Medulla oblongata (tissue), 1 donor: ENCODE measurements around the gene LYPD6.

Source experiments
- DNase-seq: peaks from one replicate; pipeline ENCODE4 v3.0.0-alpha.2; 2015; ENCODE audit errors: extremely low spot score

LYPD6 gene

DNA sequence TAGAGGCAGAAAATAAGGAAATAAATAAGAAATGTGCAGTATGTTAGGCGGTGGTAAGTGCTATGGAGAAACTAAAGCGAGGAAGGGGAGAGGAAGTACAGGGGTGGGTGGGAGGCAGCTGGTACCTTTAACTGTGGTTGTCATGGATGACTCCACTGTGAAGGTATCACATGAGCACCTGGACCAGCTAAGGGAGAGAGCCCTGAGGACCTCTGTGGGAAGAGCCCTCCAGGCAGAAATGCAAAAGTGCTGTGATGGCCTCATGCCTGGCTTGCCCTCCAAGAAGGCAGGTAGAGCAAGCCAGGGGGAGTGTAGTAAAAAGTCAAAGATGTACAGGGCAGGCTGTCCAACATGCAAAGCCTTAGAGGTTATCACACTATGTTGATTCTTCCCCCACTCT lies 17.9 kb downstream of the LYPD6 start:
- no peak for DNase-seq

DNA sequence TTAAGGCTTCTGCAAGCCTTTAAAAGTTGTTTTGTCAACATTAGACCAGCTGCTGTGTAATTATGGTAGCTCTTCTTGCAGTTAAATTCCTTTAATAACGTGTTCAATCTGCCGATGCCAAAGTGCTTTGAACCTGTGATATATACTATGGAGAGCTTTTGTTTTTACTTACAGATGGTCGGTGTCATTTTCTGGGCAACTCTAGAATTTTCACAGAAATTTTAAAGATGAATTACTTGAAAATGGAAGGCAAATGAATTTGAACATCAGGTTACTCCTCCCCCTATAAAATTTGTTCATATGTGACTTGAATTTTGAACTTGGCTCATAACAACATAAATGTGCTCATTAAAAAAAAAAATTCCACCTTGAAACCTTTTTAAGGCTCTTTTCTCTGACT lies 23.0 kb downstream of the LYPD6 start:
- DNase-seq, result no peak

DNA sequence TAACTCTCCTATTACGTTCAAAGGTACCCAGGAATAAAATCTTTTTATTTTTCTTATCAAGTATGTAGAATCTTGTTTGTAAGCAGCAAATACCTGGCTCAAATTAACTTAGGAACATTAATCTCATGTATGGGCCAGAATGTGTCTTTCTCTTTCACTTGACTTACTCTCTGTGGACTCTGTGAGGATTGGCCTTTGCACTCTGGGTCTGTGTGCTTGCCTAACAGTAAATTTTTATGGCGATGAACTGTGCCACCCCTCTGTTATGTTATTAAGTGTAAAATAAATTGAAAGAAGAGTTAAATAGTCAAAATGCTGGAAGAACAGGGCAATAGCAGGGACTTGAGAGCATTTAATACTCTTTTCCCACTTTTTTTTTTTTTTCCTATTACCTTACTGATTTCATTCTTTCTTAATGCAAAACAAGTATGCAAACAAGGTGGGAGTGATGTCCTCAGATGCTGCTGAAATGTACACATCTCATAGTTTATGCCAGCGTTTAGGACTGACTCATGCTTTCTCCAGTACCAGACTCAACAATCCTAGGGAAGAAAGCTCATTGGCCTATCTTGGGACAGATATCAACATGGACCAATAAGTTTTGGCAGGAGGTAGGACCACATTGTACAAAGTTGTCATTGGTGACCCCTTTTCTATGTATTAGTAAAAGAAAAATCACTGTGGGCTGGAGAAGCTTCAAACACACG lies 25.5 kb downstream of the LYPD6 start:
- DNase-seq, result no peak

DNA sequence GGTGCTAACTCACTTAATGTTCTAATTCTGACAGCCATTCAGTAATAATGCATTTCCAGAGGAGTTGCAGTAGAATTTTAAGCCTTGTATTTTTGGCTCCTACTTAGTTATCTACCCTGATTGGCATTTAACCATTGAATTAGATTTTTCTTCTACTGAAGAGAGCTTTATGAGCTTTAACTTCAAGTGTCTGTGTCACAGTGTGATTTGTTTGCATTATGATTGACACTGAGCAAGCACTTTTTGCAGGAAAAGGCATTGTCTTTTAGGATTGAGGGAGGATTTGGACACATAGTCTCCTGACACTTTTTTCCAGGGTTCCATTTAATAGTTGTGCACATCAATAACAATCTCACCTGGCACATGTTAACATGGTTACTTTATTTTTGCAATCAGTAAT lies 26.7 kb downstream of the LYPD6 start:
- DNase-seq, result no peak

DNA sequence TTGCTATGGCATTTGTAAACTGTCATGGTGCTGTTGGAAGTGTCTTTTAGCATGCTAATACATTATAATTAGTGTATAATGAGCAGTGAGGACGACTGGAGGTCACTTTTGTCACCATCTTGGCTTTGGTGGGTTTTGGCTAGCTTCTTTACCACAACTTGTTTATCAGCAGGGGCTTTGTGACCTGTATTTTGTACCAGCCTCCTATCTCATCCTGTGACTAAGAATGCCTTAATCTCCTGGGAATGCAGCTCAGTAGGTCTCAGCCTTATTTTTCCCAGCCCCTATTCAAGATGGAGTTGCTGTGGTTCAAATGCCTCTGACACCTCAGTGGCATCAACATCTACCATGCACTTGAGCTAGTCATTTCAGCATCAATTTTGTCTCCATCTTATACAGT lies 29.7 kb downstream of the LYPD6 start:
- DNase-seq, result no peak

DNA sequence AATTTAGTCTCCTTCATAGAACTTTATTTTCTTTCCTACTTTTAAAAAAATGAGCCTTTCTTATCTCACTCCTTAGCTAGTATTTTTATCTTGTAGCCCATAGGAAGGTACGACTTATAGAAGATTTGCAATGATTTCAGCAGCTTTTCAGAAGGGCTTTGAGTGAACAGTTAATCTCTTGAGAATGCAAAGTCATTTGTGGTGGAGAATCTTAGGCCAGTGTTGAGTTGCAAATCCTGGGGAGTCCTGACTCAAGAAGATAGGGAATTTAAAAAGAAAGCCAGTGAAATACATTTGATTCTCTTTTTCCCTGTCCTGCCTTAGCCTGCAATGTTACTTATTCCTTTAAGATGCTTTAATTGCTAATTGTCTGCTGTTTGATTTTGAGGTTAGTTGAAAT lies 33.6 kb downstream of the LYPD6 start:
- no peak for DNase-seq

DNA sequence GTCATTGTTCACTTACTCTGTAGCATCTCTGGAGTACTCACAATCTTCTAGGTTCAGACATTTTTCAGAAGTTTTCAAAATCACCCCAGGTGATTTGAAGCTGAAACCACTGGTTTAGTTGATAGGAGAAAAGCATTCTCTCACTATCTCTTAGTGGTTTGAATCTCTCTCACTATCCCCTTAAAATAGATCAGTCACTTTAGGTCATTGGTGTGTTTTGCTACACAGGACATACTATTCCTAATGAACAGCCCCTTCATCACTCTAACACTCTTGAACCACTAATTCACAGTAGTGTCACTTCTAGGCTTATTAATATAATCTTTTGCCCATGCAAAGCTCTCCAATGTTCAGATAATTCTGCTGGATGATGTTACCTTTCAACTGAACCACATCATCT lies 34.5 kb downstream of the LYPD6 start:
- DNase-seq, result no peak

DNA sequence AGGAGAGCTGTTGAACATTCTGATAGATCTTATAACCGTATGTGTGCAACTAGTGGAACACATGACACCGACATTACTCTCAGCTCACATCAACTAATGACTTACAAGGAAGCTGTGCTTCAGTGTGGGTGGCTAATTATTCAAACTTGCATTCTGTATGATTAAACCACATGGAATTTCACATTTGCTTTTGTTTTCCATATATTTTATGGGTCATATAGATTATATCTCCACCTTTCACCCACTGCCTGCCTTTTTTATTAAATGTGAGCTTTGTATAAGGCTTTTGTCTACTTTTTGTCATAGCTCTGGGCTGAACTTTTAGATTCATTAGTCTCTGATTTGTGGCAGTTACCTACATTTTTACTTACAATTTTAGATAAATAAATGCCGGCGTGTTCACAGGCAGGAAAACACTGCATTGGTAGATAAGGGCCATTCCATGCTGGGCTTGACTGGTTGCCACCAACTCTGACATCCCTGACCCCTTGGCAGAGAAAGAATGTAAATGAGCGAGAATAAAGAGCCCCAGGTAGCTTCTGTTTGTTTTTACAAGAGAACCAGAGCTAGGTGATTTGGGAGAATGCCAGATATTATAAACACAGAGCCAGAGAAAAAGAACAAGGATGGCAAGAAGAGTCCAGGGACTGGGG lies 35.7 kb downstream of the LYPD6 start:
- DNase-seq, result no peak

DNA sequence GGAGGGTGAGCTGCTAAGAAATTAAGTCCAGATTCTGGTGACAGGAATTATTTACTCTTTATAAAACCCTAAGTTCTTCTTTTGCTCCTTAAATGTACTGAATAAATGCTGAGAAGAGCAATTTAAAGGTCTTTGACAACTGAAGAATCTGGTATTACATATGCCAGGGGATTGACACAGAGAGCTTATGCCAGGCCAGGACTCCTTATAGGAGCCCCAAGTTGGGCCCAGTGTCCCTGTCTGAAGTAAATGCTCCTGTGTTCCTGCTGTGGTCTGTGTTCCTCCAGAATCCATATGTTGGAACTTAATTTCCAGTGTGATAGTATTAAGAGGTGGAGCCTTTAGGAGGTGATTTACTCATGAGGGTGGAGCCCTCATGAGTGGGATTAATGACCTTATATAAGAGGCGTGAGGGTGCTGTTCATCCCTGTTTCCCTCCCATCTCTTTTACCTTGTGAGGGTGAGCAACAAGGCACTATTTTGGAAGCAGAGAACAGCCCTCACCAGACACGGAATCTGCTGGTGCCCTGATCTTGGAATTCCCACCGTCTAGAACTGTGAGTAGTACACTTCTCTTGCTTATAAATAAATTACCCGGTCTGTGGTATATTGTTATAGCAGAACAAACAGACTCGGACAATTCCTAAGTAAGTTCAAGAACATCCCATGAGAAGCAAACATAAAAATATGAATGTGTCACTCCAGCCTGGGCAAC lies 39.8 kb downstream of the LYPD6 start:
- DNase-seq, result no peak

DNA sequence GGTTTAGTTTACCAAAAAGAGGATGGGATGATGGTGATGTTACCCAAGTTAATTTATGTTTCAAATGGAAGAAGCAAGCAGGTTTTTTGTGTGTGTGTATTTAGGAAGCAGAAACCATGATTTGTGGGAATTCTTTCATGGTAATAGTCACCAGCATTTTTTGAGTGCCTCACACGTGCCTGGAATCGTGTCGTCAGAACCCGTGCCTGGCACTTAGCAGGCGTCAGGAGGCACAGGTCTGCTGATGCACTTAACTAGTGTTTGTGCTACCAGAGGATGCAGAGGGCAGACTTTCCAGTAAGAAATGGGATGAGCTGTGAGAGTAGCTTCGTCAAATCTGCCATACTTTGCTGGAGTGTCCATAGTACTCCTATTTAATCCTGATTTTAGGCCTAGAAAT lies 41.1 kb downstream of the LYPD6 start:
- no peak for DNase-seq

DNA sequence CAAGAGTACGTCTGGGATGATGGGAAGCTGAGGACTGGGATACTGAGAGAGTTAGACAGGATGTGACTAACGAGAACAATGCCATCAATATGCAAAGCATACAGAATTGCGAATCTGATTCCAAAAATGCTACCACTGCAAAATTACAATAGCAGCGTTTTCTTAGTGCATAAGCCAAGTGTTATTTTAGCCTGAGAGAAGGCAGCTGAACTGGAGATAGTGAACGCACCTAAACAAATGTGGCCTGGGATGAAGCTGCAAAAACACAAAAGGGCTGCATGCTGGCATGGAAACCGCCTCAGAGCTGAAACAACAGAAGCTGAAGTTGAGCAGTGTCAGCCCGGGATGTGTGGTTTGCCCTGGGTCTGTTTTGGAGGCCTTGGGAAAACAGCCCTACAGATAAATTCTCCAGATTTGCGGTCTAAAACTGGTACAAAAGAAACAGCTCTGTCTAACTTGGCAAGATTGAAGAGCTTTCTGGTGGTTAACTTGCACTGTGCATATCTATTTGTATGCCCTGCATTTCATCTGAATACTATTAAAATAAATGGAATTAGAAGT lies 45.5 kb downstream of the LYPD6 start:
- DNase-seq, result peak; percentile 9

DNA sequence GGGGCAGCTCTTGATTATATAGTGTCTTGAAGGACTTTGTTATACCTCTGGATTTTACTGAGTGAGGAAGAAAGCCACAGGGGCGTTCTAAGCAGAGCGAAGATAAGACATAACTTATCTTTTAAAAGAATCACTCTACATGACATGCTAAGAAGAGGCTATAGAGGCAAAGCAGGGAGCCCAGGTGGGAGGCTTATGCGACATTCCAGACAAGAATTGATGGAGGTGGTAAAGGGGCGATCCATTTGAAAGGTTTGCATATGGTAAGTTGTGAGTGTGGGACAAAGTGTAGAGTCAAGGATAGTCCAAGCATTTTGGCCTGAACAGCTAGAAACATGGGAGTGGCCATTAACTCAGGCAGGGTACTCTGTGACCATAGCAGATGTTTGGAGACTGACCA lies 49.8 kb downstream of the LYPD6 start:
- DNase-seq, result no peak

DNA sequence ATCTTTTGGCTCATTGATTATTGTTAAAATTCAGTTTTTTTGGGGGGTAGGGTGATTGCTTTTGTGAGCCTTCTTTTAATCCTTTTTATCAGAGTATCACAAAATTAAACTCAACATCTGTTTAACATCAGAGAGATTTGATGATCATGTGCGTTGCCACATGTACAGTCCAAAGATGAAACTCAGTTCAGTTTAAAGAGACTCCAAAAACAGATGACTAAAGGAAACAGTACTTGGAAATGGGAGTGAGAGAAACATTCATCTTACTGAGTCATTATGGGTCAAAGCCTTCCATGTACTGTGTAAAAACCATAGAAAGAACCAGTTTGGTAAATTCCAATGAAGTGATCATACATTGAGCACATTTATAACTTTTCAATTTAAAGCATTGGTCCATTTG lies 53.0 kb downstream of the LYPD6 start:
- DNase-seq, result no peak

DNA sequence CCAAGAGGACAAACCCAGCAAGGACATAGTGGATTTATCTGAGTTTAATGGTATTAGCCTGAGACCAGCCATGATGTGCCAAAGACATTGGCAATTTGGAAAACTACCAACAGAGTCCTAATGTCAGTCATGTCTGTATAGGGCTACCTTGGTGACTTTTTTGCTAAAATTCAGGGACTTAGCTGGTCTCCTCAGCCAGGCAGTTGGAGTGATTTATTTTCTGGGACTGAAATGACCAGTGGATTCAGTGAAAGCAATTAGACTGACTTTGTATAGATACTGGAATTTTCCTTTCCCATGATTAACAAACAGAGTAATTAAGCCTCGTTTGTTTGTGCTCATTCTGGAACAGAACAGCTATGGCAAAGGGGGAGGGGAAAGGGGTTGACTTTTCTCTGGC lies 55.0 kb downstream of the LYPD6 start:
- no peak for DNase-seq

DNA sequence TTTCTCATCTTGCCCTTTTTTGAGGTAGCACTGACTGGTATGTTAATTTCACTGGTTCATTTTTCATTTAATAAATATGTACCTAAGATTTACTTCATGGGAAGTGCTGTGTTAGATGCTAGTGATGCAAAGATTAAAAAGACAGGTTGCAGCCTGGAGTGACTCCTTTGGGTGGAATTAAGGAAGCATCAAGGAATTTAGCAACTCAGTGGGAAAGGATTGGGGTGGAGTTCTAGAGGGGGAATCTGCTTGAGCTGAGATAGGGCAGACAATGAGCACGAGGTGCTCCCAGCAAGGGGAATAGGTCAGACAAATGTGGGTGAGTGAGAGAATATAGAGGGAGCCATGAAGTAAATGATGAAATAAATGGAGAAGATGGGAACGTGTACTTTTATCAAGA lies 57.0 kb downstream of the LYPD6 start:
- DNase-seq, result no peak

DNA sequence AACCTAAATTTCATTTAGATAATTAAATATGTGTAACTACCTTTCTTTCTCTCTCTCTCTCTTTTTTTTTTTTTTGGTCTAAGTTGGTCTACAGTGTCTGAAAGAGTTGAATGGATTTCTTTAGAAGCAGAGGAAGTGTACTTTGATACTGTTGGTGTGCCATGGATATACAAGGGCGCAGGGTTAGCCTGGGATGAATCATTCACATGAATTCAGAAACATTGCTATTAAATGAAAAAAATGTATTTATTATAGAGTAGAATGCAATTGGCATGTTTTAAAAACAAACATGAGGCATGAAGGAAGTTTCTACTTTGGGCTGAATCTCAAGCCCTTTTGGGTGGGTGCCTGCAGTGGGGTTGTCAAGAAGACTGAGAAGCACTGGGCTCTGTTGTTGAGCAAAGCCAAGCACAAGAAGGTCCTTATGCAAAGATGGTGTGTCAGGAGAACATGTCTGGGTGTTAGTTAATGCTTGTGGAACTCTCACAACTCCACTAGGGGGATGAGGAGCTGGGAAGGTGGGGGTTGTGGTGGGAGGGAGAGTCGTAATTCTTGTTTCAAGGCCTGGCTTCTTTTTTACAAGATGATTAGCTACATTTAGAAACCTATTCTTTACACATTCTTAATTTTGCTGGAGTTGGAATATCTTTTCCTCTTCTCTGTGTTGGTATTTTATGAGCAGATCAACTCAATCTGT lies 57.9 kb downstream of the LYPD6 start:
- no peak for DNase-seq

DNA sequence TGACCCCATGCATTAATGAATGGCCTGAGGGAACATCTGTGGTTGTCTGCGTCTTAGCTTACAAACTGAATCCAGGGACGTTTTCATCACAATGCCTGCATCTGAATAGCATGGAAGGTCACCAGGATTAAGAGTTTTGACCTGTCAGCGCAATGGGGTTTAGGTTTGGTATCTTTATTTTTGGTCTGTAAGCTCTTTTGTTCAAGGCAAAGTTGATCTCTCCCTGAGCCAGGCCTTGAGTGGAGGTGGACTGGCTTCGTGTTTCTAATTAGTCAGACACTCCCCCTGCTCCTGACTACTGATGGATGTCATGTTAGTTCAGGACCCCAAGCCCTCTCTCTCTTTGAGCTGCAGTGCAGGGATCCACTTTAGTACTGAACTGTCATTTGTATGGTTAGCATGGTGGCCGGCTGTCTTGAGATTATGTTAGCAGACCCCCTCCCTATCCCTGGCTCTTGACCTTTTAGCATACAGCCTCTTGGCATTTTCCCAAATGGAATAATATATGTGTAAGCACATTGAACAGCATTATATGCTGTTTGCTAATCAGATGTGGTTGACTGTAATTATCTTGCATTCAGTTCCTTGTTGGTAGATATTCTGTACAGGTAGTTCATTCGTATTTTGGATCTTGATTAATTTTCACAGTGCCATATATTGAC lies 59.2 kb downstream of the LYPD6 start:
- no peak for DNase-seq

DNA sequence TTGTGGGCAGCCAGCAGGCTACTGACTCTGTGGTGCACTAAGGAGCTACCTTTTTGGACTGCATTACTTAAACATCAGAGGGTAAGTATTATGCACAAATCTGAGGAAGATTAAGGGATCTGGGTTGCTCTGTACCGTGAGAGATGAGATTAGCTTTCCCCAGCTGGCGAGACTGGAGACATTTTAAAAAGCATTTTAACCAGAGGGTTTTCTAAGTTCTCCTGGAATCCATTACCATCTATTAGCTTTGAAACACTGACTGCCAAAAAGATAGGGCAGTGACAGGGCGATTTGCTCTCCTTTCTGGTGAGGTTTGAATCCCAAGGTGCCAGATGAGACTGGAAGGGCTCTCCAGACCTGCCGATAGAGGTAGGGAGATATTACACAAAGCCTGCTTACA lies 63.2 kb downstream of the LYPD6 start:
- DNase-seq, result no peak

DNA sequence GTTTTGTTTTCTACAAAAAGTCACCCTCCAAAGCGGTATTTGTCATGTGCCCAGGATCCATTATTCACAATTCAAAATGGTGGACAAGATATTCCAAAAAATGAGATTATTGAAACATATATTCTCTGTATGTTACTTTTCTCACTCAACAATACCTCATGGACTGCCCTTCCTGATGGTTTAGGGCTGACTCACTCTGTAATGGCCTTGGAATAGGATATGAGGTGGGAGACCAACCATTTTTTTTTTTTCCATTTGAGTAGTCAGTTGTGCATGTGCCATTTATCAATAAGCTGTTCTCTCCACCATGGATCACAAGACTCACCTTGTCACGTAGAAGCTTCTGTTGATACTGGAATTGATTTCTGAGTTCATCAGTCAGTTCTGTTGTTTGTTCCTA lies 64.5 kb downstream of the LYPD6 start:
- no peak for DNase-seq

DNA sequence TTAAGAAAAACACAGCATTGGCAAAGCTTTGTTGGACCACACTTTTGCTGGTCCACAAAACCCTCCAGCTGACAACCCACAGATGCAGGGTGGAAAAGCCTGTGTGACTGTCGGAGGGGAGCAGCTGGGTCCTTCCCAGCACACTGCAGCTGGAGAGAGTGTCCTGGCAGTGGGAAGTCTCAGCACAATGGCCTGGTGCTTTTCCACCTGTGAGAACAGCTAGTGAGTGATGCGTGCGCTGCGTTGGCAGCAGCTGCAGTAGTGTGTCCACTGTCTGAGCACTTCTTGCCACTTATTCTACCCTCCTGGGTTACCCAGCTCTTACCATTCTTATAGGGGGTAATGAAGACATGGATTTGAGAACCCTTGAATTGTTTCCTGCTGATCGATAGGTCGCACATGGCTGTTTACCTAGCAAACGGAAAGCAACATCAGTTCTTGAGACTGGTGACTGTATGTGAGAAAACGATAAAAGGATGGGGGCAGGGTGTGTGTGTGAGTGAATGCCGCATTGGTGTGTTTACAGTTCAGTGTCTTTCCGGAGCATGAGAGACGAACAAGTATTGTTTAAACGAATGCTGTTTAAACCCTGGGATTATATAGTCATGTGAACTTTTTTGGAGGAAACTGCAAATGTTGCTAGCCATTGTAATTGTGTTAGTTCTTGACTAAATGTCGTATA lies 69.7 kb downstream of the LYPD6 start:
- DNase-seq, result no peak

DNA sequence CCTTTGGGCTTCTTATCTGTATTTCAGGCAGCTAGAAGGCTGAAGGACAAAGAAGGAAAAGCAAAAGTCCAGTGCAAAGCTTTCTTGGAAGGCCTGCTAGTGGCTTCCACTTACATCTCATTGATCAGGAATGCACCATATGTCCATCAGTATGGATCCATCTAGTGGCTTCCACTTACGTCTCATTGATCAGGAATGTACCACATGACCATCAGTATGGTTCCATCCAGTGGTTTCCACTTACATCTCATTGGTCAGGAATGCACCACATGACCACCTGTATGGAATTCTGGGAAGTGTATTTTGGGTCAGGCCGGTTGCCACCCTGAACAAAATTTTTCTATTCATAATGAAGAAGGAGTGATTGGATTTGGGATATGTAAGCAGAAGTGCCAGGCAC lies 70.6 kb downstream of the LYPD6 start:
- DNase-seq, result no peak
